GM12873 (cell line): ENCODE results near the gene ANKRD23.

Source experiments
- CTCF ChIP-seq: IDR thresholded peaks from 2 replicates; pipeline ENCODE4 v1.5.1; 2012; ENCODE audit warnings: low read depth, mild to moderate bottlenecking, moderate library complexity, low read length, control low read depth; ENCODE audit not compliant: insufficient read depth; ENCODE audit errors: missing control alignments

Gene ANKRD23

GRCh38 chr2:96869281-96869821 lies 25.5 kb upstream of the ANKRD23 start:
- TF ChIP-seq CTCF = no peak

- TF ChIP-seq CTCF = peak; percentile 66
Measured at GRCh38 chr2:96868555-96869280, 24.9 kb upstream of the ANKRD23 start.

- no peak for TF ChIP-seq CTCF
Measured at GRCh38 chr2:96867756-96868554, 24.1 kb upstream of the ANKRD23 start.

GRCh38 chr2:96866986-96867755 lies 23.4 kb upstream of the ANKRD23 start:
- TF ChIP-seq CTCF = no peak

- no peak for TF ChIP-seq CTCF
Measured at GRCh38 chr2:96866586-96866985, 22.8 kb upstream of the ANKRD23 start.

GRCh38 chr2:96866149-96866548 lies 22.3 kb upstream of the ANKRD23 start:
- no peak for TF ChIP-seq CTCF
